Astrocyte (in vitro differentiated cells and primary cell): ENCODE data around the gene CCDC88B. TPM values are rescaled to one million over a fixed set of nuclear protein-coding genes. Genes with fewer than 3 reads are reported as not detected.
A peak's percentile ranks its signal among the peaks of the same experiment; 100 is the strongest.

Source experiments
- DNase-seq: peaks from one replicate; pipeline ENCODE4 v3.0.0-alpha.2; 2010; ENCODE audit warnings: low read depth
- FAIRE-seq: peaks from 2 replicates; lab custom pipeline; 2011; peaks lifted over from hg19 to GRCh38; lab: Jason Lieb, UNC
- H2AFZ ChIP-seq: 2 replicates; pipeline ENCODE4 v1.6.0; 2012; ENCODE audit warnings: low read depth, low read length, inconsistent platforms
- H3K27ac ChIP-seq: 2 replicates; pipeline ENCODE4 v1.5.1; 2011; ENCODE audit warnings: low read depth, low read length, inconsistent platforms
- H3K27me3 ChIP-seq: 2 replicates; pipeline ENCODE4 v1.6.0; 2011; ENCODE audit warnings: low read length, inconsistent platforms; ENCODE audit not compliant: insufficient read depth
- H3K36me3 ChIP-seq: 2 replicates; pipeline ENCODE4 v1.5.1; 2011; ENCODE audit warnings: low read length, inconsistent platforms; ENCODE audit not compliant: insufficient read depth
- H3K4me1 ChIP-seq: 2 replicates; pipeline ENCODE4 v1.5.1; 2011; ENCODE audit warnings: low read length, inconsistent platforms; ENCODE audit not compliant: insufficient read depth
- H3K4me2 ChIP-seq: 2 replicates; pipeline ENCODE4 v1.6.0; 2012; ENCODE audit warnings: low read length, inconsistent platforms
- H3K4me3 ChIP-seq: 2 replicates; pipeline ENCODE4 v1.5.1; 2011; ENCODE audit warnings: low read depth, mild to moderate bottlenecking, low read length, inconsistent platforms; ENCODE audit not compliant: insufficient read depth
- H3K79me2 ChIP-seq: 2 replicates; pipeline ENCODE4 v1.6.0; 2012; ENCODE audit warnings: mild to moderate bottlenecking, low read length, inconsistent platforms; ENCODE audit not compliant: insufficient read depth
- H3K9ac ChIP-seq: 2 replicates; pipeline ENCODE4 v1.6.0; 2012; ENCODE audit warnings: mild to moderate bottlenecking, low read length, inconsistent platforms
- H3K9me3 ChIP-seq: 2 replicates; pipeline ENCODE4 v1.5.1; 2012; ENCODE audit warnings: low read depth, mild to moderate bottlenecking, low read length, inconsistent platforms; ENCODE audit not compliant: insufficient read depth
- H4K20me1 ChIP-seq: 2 replicates; pipeline ENCODE4 v1.6.0; 2012; ENCODE audit warnings: low read length, inconsistent platforms; ENCODE audit not compliant: insufficient read depth
- H3K27ac Mint-ChIP-seq: one replicate; pipeline ENCODE4 v1.8.0; 2021; ENCODE audit warnings: mild to moderate bottlenecking, mixed read lengths; ENCODE audit not compliant: unreplicated experiment
- H3K27me3 Mint-ChIP-seq: one replicate; pipeline ENCODE4 v1.8.0; 2021; ENCODE audit warnings: low read depth, mixed read lengths; ENCODE audit not compliant: unreplicated experiment
- H3K36me3 Mint-ChIP-seq: one replicate; pipeline ENCODE4 v1.8.0; 2021; ENCODE audit warnings: low read depth, mixed read lengths; ENCODE audit not compliant: unreplicated experiment
- H3K4me1 Mint-ChIP-seq: one replicate; pipeline ENCODE4 v1.8.0; 2021; ENCODE audit warnings: low read depth, mixed read lengths; ENCODE audit not compliant: unreplicated experiment
- H3K4me3 Mint-ChIP-seq: one replicate; pipeline ENCODE4 v1.8.0; 2021; ENCODE audit warnings: mild to moderate bottlenecking, moderate library complexity, mixed read lengths; ENCODE audit not compliant: unreplicated experiment
- H3K9me3 Mint-ChIP-seq: one replicate; pipeline ENCODE4 v1.8.0; 2021; ENCODE audit warnings: mild to moderate bottlenecking, mixed read lengths; ENCODE audit not compliant: unreplicated experiment
- EZH2 ChIP-seq: IDR thresholded peaks from 2 replicates; pipeline ENCODE4 v1.6.1; 2012; ENCODE audit warnings: mild to moderate bottlenecking, low read length, inconsistent platforms; ENCODE audit not compliant: insufficient read depth
- total RNA-seq: library from RNA; stranded (reverse); gene quantifications from 2 replicates; pipeline ENCODE4 v1.2.1, GENCODE V29; 2021
- TF ChIP-seq, protein P1 (sequence below): IDR thresholded peaks from 2 replicates; pipeline ENCODE4 v1.5.1; 2011; ENCODE audit warnings: low read depth, mild to moderate bottlenecking, inconsistent platforms, low read length, moderate library complexity; ENCODE audit not compliant: insufficient read depth

Gene CCDC88B
- total RNA-seq, 1 donor from 2014 or later = 1.2 TPM

- H3K9me3 ChIP-seq = no peaks in the 10 kb centered on the region
- H3K27me3 Mint-ChIP-seq = peaks cover 14% of the 10 kb centered on the region
- no peak for FAIRE-seq
Observed at GRCh38 chr11:64401775-64402174, 61.8 kb downstream of the CCDC88B start.

DNA sequence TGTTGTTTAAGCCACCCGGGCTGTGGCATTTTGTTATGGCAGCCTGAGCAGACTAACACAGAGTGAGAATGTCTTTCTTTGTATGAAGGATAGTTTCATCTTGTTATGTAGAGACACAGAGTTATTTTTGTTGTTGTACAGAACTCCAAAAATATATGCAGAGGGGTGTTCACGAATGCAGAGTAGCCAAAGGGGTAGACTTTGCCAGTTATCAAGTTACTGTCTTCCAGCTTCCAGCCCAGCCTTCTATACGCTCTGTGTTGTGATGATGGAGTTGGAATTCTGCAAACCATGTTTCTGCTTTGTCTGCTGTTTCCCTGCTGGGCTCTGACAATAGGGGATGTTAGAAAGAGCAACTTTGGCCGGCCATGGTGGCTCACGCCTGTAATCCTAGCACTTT is 63.1 kb downstream of the CCDC88B start:
- no peak for FAIRE-seq
- no peaks in the 10 kb centered on the region for H3K36me3 Mint-ChIP-seq
- TF ChIP-seq, protein P1, sequence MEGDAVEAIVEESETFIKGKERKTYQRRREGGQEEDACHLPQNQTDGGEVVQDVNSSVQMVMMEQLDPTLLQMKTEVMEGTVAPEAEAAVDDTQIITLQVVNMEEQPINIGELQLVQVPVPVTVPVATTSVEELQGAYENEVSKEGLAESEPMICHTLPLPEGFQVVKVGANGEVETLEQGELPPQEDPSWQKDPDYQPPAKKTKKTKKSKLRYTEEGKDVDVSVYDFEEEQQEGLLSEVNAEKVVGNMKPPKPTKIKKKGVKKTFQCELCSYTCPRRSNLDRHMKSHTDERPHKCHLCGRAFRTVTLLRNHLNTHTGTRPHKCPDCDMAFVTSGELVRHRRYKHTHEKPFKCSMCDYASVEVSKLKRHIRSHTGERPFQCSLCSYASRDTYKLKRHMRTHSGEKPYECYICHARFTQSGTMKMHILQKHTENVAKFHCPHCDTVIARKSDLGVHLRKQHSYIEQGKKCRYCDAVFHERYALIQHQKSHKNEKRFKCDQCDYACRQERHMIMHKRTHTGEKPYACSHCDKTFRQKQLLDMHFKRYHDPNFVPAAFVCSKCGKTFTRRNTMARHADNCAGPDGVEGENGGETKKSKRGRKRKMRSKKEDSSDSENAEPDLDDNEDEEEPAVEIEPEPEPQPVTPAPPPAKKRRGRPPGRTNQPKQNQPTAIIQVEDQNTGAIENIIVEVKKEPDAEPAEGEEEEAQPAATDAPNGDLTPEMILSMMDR = no peak
- no peak for TF ChIP-seq EZH2

More at GRCh38 chr11:64401775-64402174, 61.8 kb downstream of the CCDC88B start:
- no peak for TF ChIP-seq EZH2
- TF ChIP-seq, protein P1 = no peak
- Histone ChIP-seq H3K4me3 (no peak overlapping the region), H3K79me2 (no peaks in the 10 kb centered on the region), H3K36me3 (no peaks in the 10 kb centered on the region), H3K4me1 (no peaks in the 10 kb centered on the region), H2AFZ (no peak overlapping the region), H3K4me2 (no peak overlapping the region), H3K27ac (no peak overlapping the region), H3K27me3 (peaks cover 4% of the 10 kb centered on the region), H3K9ac (no peak overlapping the region), H4K20me1 (no peaks in the 10 kb centered on the region)
- H3K27ac Mint-ChIP-seq = no peak overlapping the region
- no peak overlapping the region for H3K4me3 Mint-ChIP-seq
- no peaks in the 10 kb centered on the region for H3K36me3 Mint-ChIP-seq
- H3K9me3 Mint-ChIP-seq = peaks cover 19% of the 10 kb centered on the region
- peaks cover 8% of the 10 kb centered on the region for H3K4me1 Mint-ChIP-seq
- no peak for DNase-seq

DNA sequence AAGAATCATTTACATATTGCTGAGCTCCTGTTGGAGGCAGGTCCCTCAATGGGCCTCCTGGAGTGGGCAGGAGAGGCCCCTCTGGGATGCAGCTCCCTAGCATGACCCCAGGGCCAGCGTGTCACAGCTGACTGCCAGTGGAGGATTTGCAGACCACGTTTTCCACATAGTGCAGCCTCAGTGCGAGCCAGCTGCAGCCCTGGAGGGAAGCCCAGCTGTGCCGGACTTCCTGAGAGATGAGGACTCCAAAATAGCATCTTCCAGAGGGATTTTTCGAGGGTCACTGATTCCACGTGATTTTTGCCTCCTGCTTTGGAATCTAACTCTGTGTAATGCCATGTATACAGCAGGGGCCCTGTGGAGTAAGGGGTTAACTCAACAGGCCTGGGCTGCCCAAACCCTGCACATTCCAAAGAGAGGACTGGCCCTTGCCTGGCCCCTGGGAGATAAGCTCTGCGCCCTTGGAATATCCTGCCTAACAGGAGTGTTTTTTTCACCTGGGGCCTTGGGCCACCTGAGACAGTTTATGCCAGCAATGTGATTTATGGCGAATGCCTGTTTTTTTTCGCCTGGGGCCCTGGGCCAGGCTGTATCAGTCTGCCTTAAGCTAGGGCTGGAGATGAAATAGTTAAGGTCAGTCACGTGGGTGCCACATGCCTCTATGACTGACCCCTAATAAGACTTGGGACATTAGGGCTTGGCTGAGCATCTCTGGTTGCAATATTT is 66.4 kb downstream of the CCDC88B start:
- Histone ChIP-seq H4K20me1 (no peaks in the 10 kb centered on the region), H3K9me3 (no peaks in the 10 kb centered on the region), H3K4me3 (no peak overlapping the region), H3K4me2 (no peak overlapping the region), H3K27me3 (peaks cover 9% of the 10 kb centered on the region), H2AFZ (no peak overlapping the region), H3K79me2 (no peaks in the 10 kb centered on the region), H3K36me3 (no peaks in the 10 kb centered on the region), H3K27ac (no peak overlapping the region), H3K9ac (no peak overlapping the region), H3K4me1 (no peaks in the 10 kb centered on the region)
- TF ChIP-seq, protein P1 = no peak
- no peak for TF ChIP-seq EZH2
- peak overlapping the region; percentile 67 for H3K4me3 Mint-ChIP-seq
- H3K36me3 Mint-ChIP-seq = no peaks in the 10 kb centered on the region
- peaks cover 15% of the 10 kb centered on the region for H3K9me3 Mint-ChIP-seq
- no peak for FAIRE-seq
- peaks cover 12% of the 10 kb centered on the region for H3K27me3 Mint-ChIP-seq
- H3K27ac Mint-ChIP-seq = no peak overlapping the region
- no peak for DNase-seq
- peaks cover 12% of the 10 kb centered on the region for H3K4me1 Mint-ChIP-seq

More for the DNA sequence above, 63.1 kb downstream of the CCDC88B start:
- Histone ChIP-seq H3K27me3 (peaks cover 4% of the 10 kb centered on the region), H3K27ac (no peak overlapping the region), H3K9me3 (no peaks in the 10 kb centered on the region), H2AFZ (no peak overlapping the region), H3K79me2 (no peaks in the 10 kb centered on the region), H3K36me3 (no peaks in the 10 kb centered on the region), H3K4me1 (no peaks in the 10 kb centered on the region), H3K9ac (no peak overlapping the region), H3K4me3 (no peak overlapping the region), H3K4me2 (no peak overlapping the region), H4K20me1 (no peaks in the 10 kb centered on the region)
- H3K27me3 Mint-ChIP-seq = peaks cover 10% of the 10 kb centered on the region
- peaks cover 19% of the 10 kb centered on the region for H3K9me3 Mint-ChIP-seq
- DNase-seq = no peak
- H3K27ac Mint-ChIP-seq = no peak overlapping the region
- H3K4me3 Mint-ChIP-seq = no peak overlapping the region
- H3K4me1 Mint-ChIP-seq = peaks cover 10% of the 10 kb centered on the region
